NCI-H2227 treated with DMSO at 0.1 percent for 48 hours (cell line): Measurements from ENCODE around the gene DPH6.
"Not testable (repeated sequence)": the region's sequence is repeated elsewhere in the genome, so short reads cannot be mapped to it uniquely, and the experiment has no call there.

Source experiments
- DNase-seq: peaks from one replicate; lab custom pipeline; 2025; lab: John Stamatoyannopoulos, UW

The DPH6 gene

DNA sequence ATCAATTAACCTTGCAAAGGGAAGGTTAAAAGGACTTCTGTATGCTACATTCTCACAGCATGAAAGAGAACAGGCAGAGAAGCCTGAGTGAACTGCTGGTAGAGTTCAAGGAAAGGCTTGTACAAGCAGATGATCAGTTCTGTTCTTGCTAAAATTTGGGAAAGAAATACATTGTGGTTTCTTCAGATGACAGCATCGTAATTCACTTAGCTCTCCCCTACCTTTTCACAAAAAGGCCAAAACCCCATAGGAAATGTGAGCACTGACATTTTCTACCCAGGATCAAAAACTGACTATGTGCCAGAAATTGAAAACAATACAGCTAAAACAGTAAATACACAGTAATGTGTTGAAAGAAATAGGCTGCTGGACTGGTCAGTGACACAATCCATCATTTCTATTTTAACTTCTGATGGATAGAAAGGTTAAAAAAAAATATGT lies 216.4 kb downstream of the DPH6 start:
- DNase-seq, result no peak

GRCh38 chr15:35328836-35329235 lies 217.1 kb downstream of the DPH6 start:
- DNase-seq, result not testable (repeated sequence)

DNA sequence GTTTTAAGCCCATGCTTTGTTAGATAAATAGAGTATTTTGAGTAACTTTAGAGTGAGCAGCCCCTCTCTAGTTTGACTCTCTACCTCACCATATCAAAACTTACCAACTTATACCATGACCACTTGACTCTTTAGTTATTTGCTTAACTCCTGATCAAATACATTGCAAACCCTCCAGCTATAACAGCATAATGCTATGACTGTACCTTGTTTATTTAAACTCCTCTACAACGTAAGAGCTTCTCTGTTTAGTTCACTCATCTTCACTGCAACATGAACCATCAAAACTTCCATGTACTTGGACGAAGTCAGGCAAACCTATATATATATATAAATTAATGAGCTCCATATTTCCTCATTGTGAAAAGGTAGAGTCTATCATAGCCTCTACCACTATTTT lies 218.2 kb downstream of the DPH6 start:
- DNase-seq, result no peak

GRCh38 chr15:35325374-35325941 lies 220.5 kb downstream of the DPH6 start:
- DNase-seq, result no peak

- no peak for DNase-seq
Measured at GRCh38 chr15:35323141-35323540, 222.8 kb downstream of the DPH6 start.

DNA sequence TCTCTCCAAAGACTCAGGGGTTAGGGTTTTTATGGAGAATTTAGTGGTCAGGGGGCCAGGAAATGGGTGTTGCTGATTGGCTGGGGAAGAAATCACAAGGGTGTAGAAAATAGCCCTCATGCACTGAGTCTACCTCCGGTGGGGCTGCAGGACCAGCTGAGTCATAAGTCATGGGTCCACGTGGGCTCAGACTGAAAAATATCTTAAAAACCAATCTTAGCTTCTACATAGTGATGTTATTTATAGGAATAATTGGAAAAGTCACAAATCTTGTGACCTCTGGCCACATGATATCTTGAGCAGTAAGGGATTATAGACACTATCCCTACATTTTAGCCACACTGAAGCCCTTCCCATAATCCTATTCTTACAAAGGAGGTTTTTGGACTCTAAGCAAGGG lies 224.0 kb downstream of the DPH6 start:
- DNase-seq, result no peak

- no peak for DNase-seq
Measured at GRCh38 chr15:35320911-35321310, 225.1 kb downstream of the DPH6 start.
